WTC11 (cell line): ENCODE data around the gene SEC22C. TPM values are rescaled to one million over a fixed set of nuclear protein-coding genes. Genes with fewer than 3 reads are reported as not detected.

Experiments
- ATAC-seq: fragments of 200-7000 bp; cut with Tn5 transposase; 2 replicates; pipeline ENCODE4 v1.10.0; 2021; ENCODE audit warnings: mild to moderate bottlenecking, moderate library complexity
- CTCF ChIA-PET: fragments of 300-600 bp; sonication (Branson Sonifier 250); formaldehyde crosslinking; loops from one replicate; lab custom pipeline; 2021; ENCODE audit warnings: antibody characterized with exemption; lab: Charles Lee
- POLR2A ChIA-PET: fragments of 350-600 bp; sonication (Branson Sonifier 250); formaldehyde crosslinking; loops from one replicate; lab custom pipeline; 2021; ENCODE audit warnings: antibody characterized with exemption; lab: Charles Lee
- DNase-seq: peaks from one replicate; pipeline ENCODE4 v3.0.0; 2021; ENCODE audit warnings: low spot score
- H3K27ac Mint-ChIP-seq: 2 replicates; pipeline ENCODE4 v1.8.0; 2021; ENCODE audit warnings: mixed read lengths
- H3K27me3 Mint-ChIP-seq: 2 replicates; pipeline ENCODE4 v1.8.0; 2021; ENCODE audit warnings: low read depth, mild to moderate bottlenecking, moderate library complexity, mixed read lengths
- H3K36me3 Mint-ChIP-seq: 2 replicates; pipeline ENCODE4 v1.8.0; 2021; ENCODE audit warnings: mixed read lengths
- H3K4me1 Mint-ChIP-seq: 2 replicates; pipeline ENCODE4 v1.8.0; 2022; ENCODE audit warnings: mixed read lengths
- H3K4me3 Mint-ChIP-seq: 2 replicates; pipeline ENCODE4 v1.8.0; 2021; ENCODE audit warnings: mild to moderate bottlenecking, moderate library complexity, mixed read lengths
- H3K9me3 Mint-ChIP-seq: 2 replicates; pipeline ENCODE4 v1.8.0; 2021; ENCODE audit warnings: mixed read lengths
- ATF2 ChIP-seq: sonication (generic); formaldehyde crosslinking; IDR thresholded peaks from 2 replicates; pipeline ENCODE4 v1.8.1; 2022; ENCODE audit warnings: low read depth, missing genetic modification reagents, borderline replicate concordance
- CDX4 ChIP-seq: fragments of 250-450 bp; sonication (Bioruptor Pico); IDR thresholded peaks from 2 replicates; pipeline ENCODE4 v1.9.0; 2021; ENCODE audit warnings: moderate library complexity, mild to moderate bottlenecking, inconsistent platforms, borderline replicate concordance
- JAZF1 ChIP-seq: fragments of 250-450 bp; sonication (Bioruptor Pico); IDR thresholded peaks from 2 replicates; pipeline ENCODE4 v1.9.0; 2021; ENCODE audit warnings: moderate library complexity, mild to moderate bottlenecking, inconsistent platforms
- MAX ChIP-seq: sonication (generic); formaldehyde crosslinking; IDR thresholded peaks from 2 replicates; pipeline ENCODE4 v1.8.0; 2022; ENCODE audit warnings: mild to moderate bottlenecking, missing genetic modification reagents
- OVOL2 ChIP-seq: fragments of 250-450 bp; sonication (Bioruptor Pico); IDR thresholded peaks from 2 replicates; pipeline ENCODE4 v1.9.0; 2021; ENCODE audit warnings: mild to moderate bottlenecking, borderline replicate concordance
- RELA ChIP-seq: sonication (generic); formaldehyde crosslinking; IDR thresholded peaks from 2 replicates; pipeline ENCODE4 v1.8.1; 2022; ENCODE audit warnings: missing genetic modification reagents, mild to moderate bottlenecking, borderline replicate concordance
- RORB ChIP-seq: fragments of 250-450 bp; sonication (Bioruptor Pico); IDR thresholded peaks from 2 replicates; pipeline ENCODE4 v1.9.0; 2021; ENCODE audit warnings: mild to moderate bottlenecking
- SMAD3 ChIP-seq: sonication (generic); formaldehyde crosslinking; IDR thresholded peaks from 2 replicates; pipeline ENCODE4 v1.8.0; 2022; ENCODE audit warnings: missing genetic modification reagents, mild to moderate bottlenecking, borderline replicate concordance
- STAT6 ChIP-seq: sonication (generic); formaldehyde crosslinking; conservative IDR thresholded peaks from 2 replicates; pipeline ENCODE4 v1.8.1; 2023; ENCODE audit warnings: mild to moderate bottlenecking, low read depth, missing genetic modification reagents, moderate library complexity
- ZBTB21 ChIP-seq: sonication (generic); formaldehyde crosslinking; IDR thresholded peaks from 2 replicates; pipeline ENCODE4 v1.8.1; 2023; ENCODE audit warnings: mild to moderate bottlenecking, missing genetic modification reagents, borderline replicate concordance
- ZMAT4 ChIP-seq: fragments of 250-450 bp; sonication (Bioruptor Pico); IDR thresholded peaks from 2 replicates; pipeline ENCODE4 v1.9.0; 2021; ENCODE audit warnings: mild to moderate bottlenecking
- ZNF121 ChIP-seq: sonication (generic); formaldehyde crosslinking; IDR thresholded peaks from 2 replicates; pipeline ENCODE4 v1.8.0; 2023; ENCODE audit warnings: missing genetic modification reagents
- ZNF263 ChIP-seq: sonication (generic); formaldehyde crosslinking; IDR thresholded peaks from 2 replicates; pipeline ENCODE4 v1.8.1; 2022; ENCODE audit warnings: low read depth, mild to moderate bottlenecking, moderate library complexity, missing genetic modification reagents
- ZNF317 ChIP-seq: sonication (generic); formaldehyde crosslinking; IDR thresholded peaks from 2 replicates; pipeline ENCODE4 v1.8.1; 2023; ENCODE audit warnings: low read depth, mild to moderate bottlenecking, moderate library complexity, missing genetic modification reagents, borderline replicate concordance
- total RNA-seq: library from RNA; stranded (reverse); gene quantifications from 3 replicates; pipeline ENCODE4 v1.2.3, GENCODE V29; 2021
- TF ChIP-seq, protein P1 (sequence below): sonication (generic); formaldehyde crosslinking; IDR thresholded peaks from 2 replicates; pipeline ENCODE4 v1.8.0; 2022; ENCODE audit warnings: mild to moderate bottlenecking, missing genetic modification reagents
- TF ChIP-seq, protein P2 (sequence below): sonication (generic); formaldehyde crosslinking; IDR thresholded peaks from 2 replicates; pipeline ENCODE4 v1.8.1; 2023; ENCODE audit warnings: mild to moderate bottlenecking, missing genetic modification reagents, moderate library complexity
- TF ChIP-seq, protein P3 (sequence below): sonication (generic); formaldehyde crosslinking; IDR thresholded peaks from 2 replicates; pipeline ENCODE4 v1.8.1; 2022; ENCODE audit warnings: mild to moderate bottlenecking, moderate library complexity, missing genetic modification reagents
- TF ChIP-seq, protein P4 (sequence below): sonication (generic); formaldehyde crosslinking; IDR thresholded peaks from 2 replicates; pipeline ENCODE4 v1.8.1; 2023; ENCODE audit warnings: mild to moderate bottlenecking, missing genetic modification reagents

Gene SEC22C
- total RNA-seq, 1 experiment from 2014 or later, result 37.0 TPM

- no peak for TF ChIP-seq STAT6 (CRISPR knock-in tag)
Measured at GRCh38 chr3:42545284-42545900, 36.4 kb downstream of the SEC22C start (continued).

GRCh38 chr3:42544492-42545283, 37.1 kb downstream of the SEC22C start:
- POLR2A ChIA-PET, result no interaction called here
- H3K9me3 Mint-ChIP-seq, result no peaks in the 10 kb centered on the region
- peaks cover 3% of the 10 kb centered on the region; the same call in 1 of the 2 replicates for H3K4me1 Mint-ChIP-seq
- no peak overlapping the region for H3K4me3 Mint-ChIP-seq
- H3K27ac Mint-ChIP-seq, result no peak overlapping the region
- no peaks in the 10 kb centered on the region for H3K36me3 Mint-ChIP-seq
- no peak for TF ChIP-seq RORB (CRISPR knock-in tag)
- TF ChIP-seq ZNF263 (CRISPR knock-in tag), result no peak
- TF ChIP-seq ZNF317 (CRISPR knock-in tag), result no peak
- no peak for TF ChIP-seq JAZF1 (CRISPR knock-in tag)
- no peak for TF ChIP-seq ATF2 (CRISPR knock-in tag)
- TF ChIP-seq, protein P1, sequence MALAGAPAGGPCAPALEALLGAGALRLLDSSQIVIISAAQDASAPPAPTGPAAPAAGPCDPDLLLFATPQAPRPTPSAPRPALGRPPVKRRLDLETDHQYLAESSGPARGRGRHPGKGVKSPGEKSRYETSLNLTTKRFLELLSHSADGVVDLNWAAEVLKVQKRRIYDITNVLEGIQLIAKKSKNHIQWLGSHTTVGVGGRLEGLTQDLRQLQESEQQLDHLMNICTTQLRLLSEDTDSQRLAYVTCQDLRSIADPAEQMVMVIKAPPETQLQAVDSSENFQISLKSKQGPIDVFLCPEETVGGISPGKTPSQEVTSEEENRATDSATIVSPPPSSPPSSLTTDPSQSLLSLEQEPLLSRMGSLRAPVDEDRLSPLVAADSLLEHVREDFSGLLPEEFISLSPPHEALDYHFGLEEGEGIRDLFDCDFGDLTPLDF (CRISPR knock-in tag), result no peak
- TF ChIP-seq, protein P2, sequence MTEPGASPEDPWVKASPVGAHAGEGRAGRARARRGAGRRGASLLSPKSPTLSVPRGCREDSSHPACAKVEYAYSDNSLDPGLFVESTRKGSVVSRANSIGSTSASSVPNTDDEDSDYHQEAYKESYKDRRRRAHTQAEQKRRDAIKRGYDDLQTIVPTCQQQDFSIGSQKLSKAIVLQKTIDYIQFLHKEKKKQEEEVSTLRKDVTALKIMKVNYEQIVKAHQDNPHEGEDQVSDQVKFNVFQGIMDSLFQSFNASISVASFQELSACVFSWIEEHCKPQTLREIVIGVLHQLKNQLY, result no peak
- TF ChIP-seq ZBTB21 (CRISPR knock-in tag), result no peak
- no peak for TF ChIP-seq OVOL2 (CRISPR knock-in tag)
- TF ChIP-seq, protein P3, sequence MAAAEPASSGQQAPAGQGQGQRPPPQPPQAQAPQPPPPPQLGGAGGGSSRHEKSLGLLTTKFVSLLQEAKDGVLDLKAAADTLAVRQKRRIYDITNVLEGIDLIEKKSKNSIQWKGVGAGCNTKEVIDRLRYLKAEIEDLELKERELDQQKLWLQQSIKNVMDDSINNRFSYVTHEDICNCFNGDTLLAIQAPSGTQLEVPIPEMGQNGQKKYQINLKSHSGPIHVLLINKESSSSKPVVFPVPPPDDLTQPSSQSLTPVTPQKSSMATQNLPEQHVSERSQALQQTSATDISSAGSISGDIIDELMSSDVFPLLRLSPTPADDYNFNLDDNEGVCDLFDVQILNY (CRISPR knock-in tag), result no peak
- no peak for TF ChIP-seq SMAD3 (CRISPR knock-in tag)
- TF ChIP-seq, protein P4, sequence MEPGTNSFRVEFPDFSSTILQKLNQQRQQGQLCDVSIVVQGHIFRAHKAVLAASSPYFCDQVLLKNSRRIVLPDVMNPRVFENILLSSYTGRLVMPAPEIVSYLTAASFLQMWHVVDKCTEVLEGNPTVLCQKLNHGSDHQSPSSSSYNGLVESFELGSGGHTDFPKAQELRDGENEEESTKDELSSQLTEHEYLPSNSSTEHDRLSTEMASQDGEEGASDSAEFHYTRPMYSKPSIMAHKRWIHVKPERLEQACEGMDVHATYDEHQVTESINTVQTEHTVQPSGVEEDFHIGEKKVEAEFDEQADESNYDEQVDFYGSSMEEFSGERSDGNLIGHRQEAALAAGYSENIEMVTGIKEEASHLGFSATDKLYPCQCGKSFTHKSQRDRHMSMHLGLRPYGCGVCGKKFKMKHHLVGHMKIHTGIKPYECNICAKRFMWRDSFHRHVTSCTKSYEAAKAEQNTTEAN, result no peak
- no peak for TF ChIP-seq CDX4 (CRISPR knock-in tag)
- no peak for TF ChIP-seq ZNF121 (CRISPR knock-in tag)
- TF ChIP-seq MAX (CRISPR knock-in tag), result no peak
- no peak for TF ChIP-seq ZMAT4 (CRISPR knock-in tag)
- no peak for TF ChIP-seq RELA (CRISPR knock-in tag)
- ATAC-seq (peak; percentile 22), DNase-seq (no peak)
- no peaks in the 10 kb centered on the region for H3K27me3 Mint-ChIP-seq
- CTCF ChIA-PET, result interaction anchor here (0.8 to 6.0 kb wide), 13 partner anchors 9 to 354 kb away, joined by 3 to 42 read pairs (median 3); partner anchors contain the start of gene VIPR1
